Liver (tissue), 9 donors: ENCODE measurements around the gene RND3. TPM values are rescaled to one million over a fixed set of nuclear protein-coding genes. Genes with fewer than 3 reads are reported as not detected.

Experiments used
- DNase-seq: peaks from one replicate; pipeline ENCODE4 v3.0.0-alpha.2; 2017; ENCODE audit warnings: low spot score
- H3K27ac ChIP-seq, 2 donors: one replicate each; pipeline ENCODE4 v1.7.0; 2013; ENCODE audit warnings: inconsistent platforms in 2 of 2, low read length in 2 of 2, control low read depth in 1 of 2, low read depth in 1 of 2, mild to moderate bottlenecking in 1 of 2
- H3K27me3 ChIP-seq, 4 donors: one replicate each; pipeline versions ENCODE4 v1.6.1 to v1.7.0; 2013; ENCODE audit warnings: low read length in 3 of 4, inconsistent platforms in 1 of 4, mild to moderate bottlenecking in 1 of 4, moderate library complexity in 1 of 4; ENCODE audit not compliant: control insufficient read depth in 4 of 4, insufficient read depth in 4 of 4
- H3K36me3 ChIP-seq, 4 donors: one replicate each; pipeline versions ENCODE4 v1.6.1 to v1.7.0; 2013; ENCODE audit warnings: low read length in 3 of 4, mild to moderate bottlenecking in 3 of 4, low read depth in 1 of 4, moderate library complexity in 1 of 4; ENCODE audit not compliant: control insufficient read depth in 4 of 4, insufficient read depth in 3 of 4
- H3K4me1 ChIP-seq, 4 donors: one replicate each; pipeline versions ENCODE4 v1.6.1 to v1.7.0; 2013; ENCODE audit warnings: low read length in 3 of 4, mild to moderate bottlenecking in 3 of 4, moderate library complexity in 1 of 4; ENCODE audit not compliant: control insufficient read depth in 4 of 4, insufficient read depth in 4 of 4
- H3K4me3 ChIP-seq, 3 donors: one replicate each; pipeline versions ENCODE4 v1.6.1 to v1.7.0; 2013; ENCODE audit warnings: low read length in 3 of 3, control low read depth in 1 of 3, low read depth in 1 of 3, mild to moderate bottlenecking in 1 of 3
- H3K9ac ChIP-seq, 2 donors: one replicate each; pipeline ENCODE4 v1.7.0; 2013; ENCODE audit warnings: low read length in 2 of 2, mild to moderate bottlenecking in 2 of 2, moderate library complexity in 2 of 2, control low read depth in 1 of 2, low read depth in 1 of 2
- H3K9me3 ChIP-seq, 4 donors: one replicate each; pipeline versions ENCODE4 v1.6.1 to v1.7.0; 2013; ENCODE audit warnings: low read length in 3 of 4; ENCODE audit not compliant: control insufficient read depth in 4 of 4
- ATF3 ChIP-seq: IDR thresholded peaks from 2 replicates; pipeline ENCODE4 v1.6.1; 2016; ENCODE audit warnings: antibody characterized with exemption
- CTCF ChIP-seq: fragments of 150-350 bp; IDR thresholded peaks from 2 replicates; pipeline ENCODE4 v1.5.1; 2017; ENCODE audit warnings: improper control_type of control experiment, low read depth, low read length; ENCODE audit not compliant: missing input control
- EGR1 ChIP-seq, 2 donors: IDR thresholded peaks; 2 replicates each; pipeline ENCODE4 v1.6.1; 2016 to 2018; ENCODE audit warnings: antibody characterized with exemption in 2 of 2, low read depth in 2 of 2
- FOXA1 ChIP-seq: IDR thresholded peaks from 2 replicates; pipeline ENCODE4 v1.6.1; 2016; ENCODE audit warnings: antibody characterized with exemption
- FOXA2 ChIP-seq: IDR thresholded peaks from 2 replicates; pipeline ENCODE4 v1.6.1; 2016; ENCODE audit warnings: antibody characterized with exemption
- GABPA ChIP-seq, 2 donors: IDR thresholded peaks in 1 of 2; conservative IDR thresholded peaks in 1 of 2; 2 replicates each; pipeline ENCODE4 v1.6.1; 2016; ENCODE audit warnings: antibody characterized with exemption in 2 of 2, mild to moderate bottlenecking in 1 of 2, moderate library complexity in 1 of 2
- HNF4A ChIP-seq, 2 donors: conservative IDR thresholded peaks; 2 replicates each; pipeline ENCODE4 v1.6.1; 2016; ENCODE audit warnings: antibody characterized with exemption in 2 of 2, mild to moderate bottlenecking in 2 of 2
- HNF4G ChIP-seq: IDR thresholded peaks from 2 replicates; pipeline ENCODE4 v1.6.1; 2016; ENCODE audit warnings: antibody characterized with exemption
- JUND ChIP-seq, 2 donors: IDR thresholded peaks; 2 replicates each; pipeline ENCODE4 v1.6.1; 2016; ENCODE audit warnings: antibody characterized with exemption in 2 of 2
- MAX ChIP-seq: IDR thresholded peaks from 2 replicates; pipeline ENCODE4 v1.6.1; 2016; ENCODE audit warnings: antibody characterized with exemption
- NR2F2 ChIP-seq: IDR thresholded peaks from 2 replicates; pipeline ENCODE4 v1.6.1; 2016; ENCODE audit warnings: antibody characterized with exemption
- RAD21 ChIP-seq, 2 donors: IDR thresholded peaks; 2 replicates each; pipeline ENCODE4 v1.6.1; 2016; ENCODE audit warnings: antibody characterized with exemption in 2 of 2, mild to moderate bottlenecking in 2 of 2
- REST ChIP-seq: IDR thresholded peaks from 2 replicates; pipeline ENCODE4 v1.6.1; 2016; ENCODE audit warnings: antibody characterized with exemption, mild to moderate bottlenecking
- RXRA ChIP-seq, 2 donors: IDR thresholded peaks; 2 replicates each; pipeline ENCODE4 v1.6.1; 2017 to 2018; ENCODE audit warnings: antibody characterized with exemption in 2 of 2, mild to moderate bottlenecking in 1 of 2
- SP1 ChIP-seq: IDR thresholded peaks from 2 replicates; pipeline ENCODE4 v1.6.1; 2018; ENCODE audit warnings: antibody characterized with exemption, mild to moderate bottlenecking
- TAF1 ChIP-seq: conservative IDR thresholded peaks from 2 replicates; pipeline ENCODE4 v1.6.1; 2016; ENCODE audit warnings: antibody characterized with exemption, mild to moderate bottlenecking
- YY1 ChIP-seq: IDR thresholded peaks from 2 replicates; pipeline ENCODE4 v1.6.1; 2016; ENCODE audit warnings: antibody characterized with exemption, mild to moderate bottlenecking
- ZBTB33 ChIP-seq: IDR thresholded peaks from 2 replicates; pipeline ENCODE4 v1.6.1; 2016; ENCODE audit warnings: antibody characterized with exemption
- WGBS: extraction: QIAGEN DNeasy Blood & Tissue Kit; methylation state at CpG from one replicate; pipeline ENCODE4 v1.1.7; 2013; 5-methylcytosine and 5-hydroxymethylcytosine counted together
- polyA plus RNA-seq, 2 donors: library from polyadenylated mRNA; stranded (reverse) in 1 of 2; unstranded in 1 of 2; fragments of 200-250 nt in 1 of 2; fragments of >200 nt in 1 of 2; fragmentation: Nextera tagmentation in 1 of 2; extraction: Ambion mirVana in 1 of 2; gene quantifications; one replicate each; pipeline versions ENCODE4 v1.2.1 to v1.2.3, GENCODE V29; 2013 to 2015
- total RNA-seq, 2 donors: library from RNA; depleted of rRNA; stranded (reverse); fragments of >200 nt; gene quantifications; one replicate each; pipeline ENCODE4 v1.2.3, GENCODE V29; 2014
- donor health status: healthy.
- donor health status: healthy.
- donor health status: healthy.
- donor health status: healthy.
- donor health status: healthy.

RND3 gene
- total and polyA plus RNA-seq, 4 donors = 14.8 to 30.0 (median 21.6) TPM

- Histone ChIP-seq H3K9me3 (no peaks in the 10 kb centered on the region), H3K27me3 (no peaks in the 10 kb centered on the region), H3K9ac (no peak overlapping the region), H3K36me3 (no peaks in the 10 kb centered on the region), H3K4me1 (no peaks in the 10 kb centered on the region), H3K27ac (no peak overlapping the region), H3K4me3 (no peak overlapping the region)
- no peak for DNase-seq
- TF ChIP-seq HNF4A (conservative IDR thresholded peaks at IDR 0.05) = no peak
- TF ChIP-seq RAD21 (IDR thresholded peaks at IDR 0.05) = no peak
These were observed 39.4 kb upstream of the RND3 start for GRCh38 chr2:150526827-150527226.

- Histone ChIP-seq H3K27ac (no peak overlapping the region), H3K9me3 (no peaks in the 10 kb centered on the region), H3K27me3 (no peaks in the 10 kb centered on the region), H3K9ac (no peak overlapping the region), H3K36me3 (no peaks in the 10 kb centered on the region), H3K4me3 (no peak overlapping the region), H3K4me1 (no peaks in the 10 kb centered on the region)
- DNase-seq = no peak
- TF ChIP-seq TAF1 = no peak
- no peak for TF ChIP-seq JUND (IDR thresholded peaks at IDR 0.05)
- TF ChIP-seq FOXA1 = no peak
- TF ChIP-seq MAX = no peak
- no peak for TF ChIP-seq RXRA (IDR thresholded peaks at IDR 0.05)
- no peak for TF ChIP-seq FOXA2
- no peak for TF ChIP-seq CTCF
- TF ChIP-seq ATF3 = no peak
- TF ChIP-seq SP1 = no peak
- TF ChIP-seq HNF4A (conservative IDR thresholded peaks at IDR 0.05) = no peak
- no peak for TF ChIP-seq YY1
- no peak for TF ChIP-seq RAD21 (IDR thresholded peaks at IDR 0.05)
- TF ChIP-seq NR2F2 = no peak
- no peak for TF ChIP-seq EGR1 (IDR thresholded peaks at IDR 0.05; ENCODE audit: low read depth in 2 of 2)
- no peak for TF ChIP-seq GABPA (IDR thresholded peaks at IDR 0.05 in 1 of 2, conservative IDR thresholded peaks at IDR 0.05 in 1 of 2)
- TF ChIP-seq HNF4G = no peak
- TF ChIP-seq ZBTB33 = no peak
- TF ChIP-seq REST = no peak
- 85% methylated on average over 1 of the region's 1 CpG for WGBS
These were observed 38.5 kb upstream of the RND3 start for GRCh38 chr2:150526006-150526405.
